HG02938 (cell line): ENCODE data around the gene EXOC6.

Experiments used
- ATAC-seq: cut with Tn5 transposase; IDR thresholded peaks from one replicate; pipeline ENCODE4 v1.9.1; 2021; ENCODE audit warnings: mild to moderate bottlenecking, moderate library complexity; ENCODE audit not compliant: unreplicated experiment

The EXOC6 gene

GRCh38 chr10:92832998-92833650 is 15.2 kb upstream of the EXOC6 start:
- no peak for ATAC-seq

- no peak for ATAC-seq
Measured at GRCh38 chr10:92834331-92834730, 14.0 kb upstream of the EXOC6 start.

- no peak for ATAC-seq
Measured at GRCh38 chr10:92834986-92835385, 13.3 kb upstream of the EXOC6 start.

GRCh38 chr10:92837456-92837855 is 10.9 kb upstream of the EXOC6 start:
- no peak for ATAC-seq

- no peak for ATAC-seq
Measured at GRCh38 chr10:92839191-92840085, 8.9 kb upstream of the EXOC6 start.

GRCh38 chr10:92844746-92845145 is 3.6 kb upstream of the EXOC6 start:
- ATAC-seq: no peak

GRCh38 chr10:92845921-92846320 is 2.4 kb upstream of the EXOC6 start:
- no peak for ATAC-seq

- no peak for ATAC-seq
Measured at GRCh38 chr10:92846344-92846743, 2.0 kb upstream of the EXOC6 start.

GRCh38 chr10:92846854-92847201 is 1.5 kb upstream of the EXOC6 start:
- no peak for ATAC-seq

- no peak for ATAC-seq
Measured at GRCh38 chr10:92847202-92847864, 987 bp upstream of the EXOC6 start.

- no peak for ATAC-seq
Measured at GRCh38 chr10:92848037-92848440, 281 bp upstream of the EXOC6 start.

GRCh38 chr10:92849234-92849525 is 860 bp downstream of the EXOC6 start:
- ATAC-seq: no peak

- no peak for ATAC-seq
Measured at GRCh38 chr10:92849576-92850090, 1.3 kb downstream of the EXOC6 start.

- no peak for ATAC-seq
Measured at GRCh38 chr10:92850185-92850584, 1.9 kb downstream of the EXOC6 start.

GRCh38 chr10:92851003-92851402 is 2.7 kb downstream of the EXOC6 start:
- ATAC-seq: no peak

- no peak for ATAC-seq
Measured at GRCh38 chr10:92855560-92855959, 7.2 kb downstream of the EXOC6 start.

- ATAC-seq: no peak
Measured at GRCh38 chr10:92857904-92858514, 9.7 kb downstream of the EXOC6 start.

GRCh38 chr10:92867235-92867634 is 18.9 kb downstream of the EXOC6 start:
- no peak for ATAC-seq

- ATAC-seq: no peak
Measured at GRCh38 chr10:92868036-92868435, 19.7 kb downstream of the EXOC6 start.

- ATAC-seq: no peak
Measured at GRCh38 chr10:92868557-92868956, 20.2 kb downstream of the EXOC6 start.

GRCh38 chr10:92873029-92873428 is 24.7 kb downstream of the EXOC6 start:
- ATAC-seq: no peak
